HepG2 (cell line): ENCODE measurements around the gene CHDH. TPM values are rescaled to one million over a fixed set of nuclear protein-coding genes. Genes with fewer than 3 reads are reported as not detected.

Experiments used
- DR1 ChIP-seq: sonication (generic); formaldehyde crosslinking; IDR thresholded peaks from 2 replicates; pipeline ENCODE4 v1.8.0; 2021; ENCODE audit warnings: mild to moderate bottlenecking, missing genetic modification reagents, inconsistent platforms
- FOSL1 ChIP-seq: sonication (generic); formaldehyde crosslinking; IDR thresholded peaks from 2 replicates; pipeline ENCODE4 v1.9.0; 2021; ENCODE audit warnings: missing genetic modification reagents, borderline replicate concordance
- HDAC1 ChIP-seq: sonication (generic); formaldehyde crosslinking; IDR thresholded peaks from 2 replicates; pipeline ENCODE4 v1.5.1; 2020; ENCODE audit warnings: mild to moderate bottlenecking, missing genetic modification reagents
- HOXD1 ChIP-seq: sonication (generic); formaldehyde crosslinking; IDR thresholded peaks from 2 replicates; pipeline ENCODE4 v1.5.0; 2020; ENCODE audit warnings: missing genetic modification reagents
- IRF2 ChIP-seq: IDR thresholded peaks from 2 replicates; pipeline ENCODE4 v1.6.1; 2018; ENCODE audit warnings: missing genetic modification reagents, missing compliant biosample characterization
- KAT8 ChIP-seq: IDR thresholded peaks from 2 replicates; pipeline ENCODE4 v1.6.1; 2016; ENCODE audit warnings: missing genetic modification reagents, missing compliant biosample characterization
- MYC ChIP-seq: sonication (generic); formaldehyde crosslinking; IDR thresholded peaks from 2 replicates; pipeline ENCODE4 v1.9.0; 2021; ENCODE audit warnings: missing genetic modification reagents, borderline replicate concordance
- NFKBIZ ChIP-seq: IDR thresholded peaks from 2 replicates; pipeline ENCODE4 v1.6.1; 2018; ENCODE audit warnings: missing genetic modification reagents, missing compliant biosample characterization
- NONO ChIP-seq, 2 experiments: fragments of 450-650 bp in 1 of 2; sonication (generic) in 1 of 2; formaldehyde crosslinking in 1 of 2; IDR thresholded peaks in 1 of 2; conservative IDR thresholded peaks in 1 of 2; 2 replicates each; pipeline versions ENCODE4 v1.6.1 to v1.8.0; 2017 to 2022; ENCODE audit warnings: mild to moderate bottlenecking in 1 of 2, missing genetic modification reagents in 1 of 2, moderate library complexity in 1 of 2
- POLR2G ChIP-seq: fragments of 200-400 bp; formaldehyde crosslinking; IDR thresholded peaks from 2 replicates; pipeline ENCODE4 v1.6.1; 2018; ENCODE audit warnings: mild to moderate bottlenecking, low read depth, low read length, moderate library complexity
- SALL1 ChIP-seq: sonication (generic); formaldehyde crosslinking; IDR thresholded peaks from 2 replicates; pipeline ENCODE4 v1.8.0; 2022; ENCODE audit warnings: mild to moderate bottlenecking, missing genetic modification reagents
- SCMH1 ChIP-seq: sonication (generic); formaldehyde crosslinking; IDR thresholded peaks from 2 replicates; pipeline ENCODE4 v1.9.0; 2021; ENCODE audit warnings: missing genetic modification reagents, mild to moderate bottlenecking, borderline replicate concordance
- TFE3 ChIP-seq: IDR thresholded peaks from 2 replicates; pipeline ENCODE4 v1.6.1; 2016
- THAP8 ChIP-seq: sonication (generic); formaldehyde crosslinking; IDR thresholded peaks from 2 replicates; pipeline ENCODE4 v1.5.1; 2020; ENCODE audit warnings: missing genetic modification reagents, mild to moderate bottlenecking, borderline replicate concordance
- UBTF ChIP-seq: sonication (generic); formaldehyde crosslinking; IDR thresholded peaks from 2 replicates; pipeline ENCODE4 v1.4.0; 2020; ENCODE audit warnings: mild to moderate bottlenecking, missing genetic modification reagents
- ZFP41 ChIP-seq: sonication (generic); formaldehyde crosslinking; IDR thresholded peaks from 2 replicates; pipeline ENCODE4 v1.4.0; 2020; ENCODE audit warnings: mild to moderate bottlenecking, missing genetic modification reagents, borderline replicate concordance
- ZNF414 ChIP-seq: sonication (generic); formaldehyde crosslinking; IDR thresholded peaks from 2 replicates; pipeline ENCODE4 v1.5.0; 2020; ENCODE audit warnings: missing genetic modification reagents
- ZNF503 ChIP-seq: sonication (generic); formaldehyde crosslinking; IDR thresholded peaks from 2 replicates; pipeline ENCODE4 v1.4.0; 2020; ENCODE audit warnings: missing genetic modification reagents
- ZNF75D ChIP-seq: sonication (generic); formaldehyde crosslinking; IDR thresholded peaks from 2 replicates; pipeline ENCODE4 v1.8.1; 2023; ENCODE audit warnings: missing genetic modification reagents, mild to moderate bottlenecking, borderline replicate concordance
- ZSCAN9 ChIP-seq: IDR thresholded peaks from 2 replicates; pipeline ENCODE4 v1.6.1; 2016; ENCODE audit warnings: borderline replicate concordance
- polyA plus RNA-seq, 8 experiments: library from polyadenylated mRNA; depleted of rRNA in 3 of 8; stranded (reverse) in 7 of 8; unstranded in 1 of 8; fragments of >200 nt; fragmentation: Illumina TruSeq in 4 of 8; extraction: Trizol in 4 of 8; gene quantifications; 2 replicates each; pipeline versions ENCODE4 v1.2.1 to v1.2.3, GENCODE V29; 2011 to 2016; ENCODE audit warnings: low read depth in 4 of 8, missing spikeins in 1 of 8, mixed read lengths in 1 of 8; ENCODE audit not compliant: insufficient read depth in 1 of 8
- total RNA-seq, 5 experiments: library from RNA; depleted of rRNA; stranded (reverse); fragments of >200 nt; fragmentation: Illumina TruSeq; extraction: Trizol; gene quantifications; 2 replicates each; pipeline ENCODE4 v1.2.3, GENCODE V29; 2016; ENCODE audit warnings: low read depth in 1 of 5

The CHDH gene
- total and polyA plus RNA-seq, 2 of the 13 experiments (the other 11 are each of a cell fraction or from before 2014, with no cell fraction given): 28.1 to 48.9 TPM

- TF ChIP-seq FOSL1 (CRISPR knock-in tag) (no peak), IRF2 (CRISPR knock-in tag) (peak; percentile 86; the same call in 1 of the 2 replicates), KAT8 (CRISPR knock-in tag) (peak; percentile 91), NFKBIZ (CRISPR knock-in tag) (peak; percentile 82), SALL1 (CRISPR knock-in tag) (peak; percentile 87), ZSCAN9 (CRISPR knock-in tag) (peak; percentile 35; the same call in 1 of the 2 replicates), HDAC1 (peak; percentile 95), THAP8 (CRISPR knock-in tag) (no peak), TFE3 (CRISPR knock-in tag) (peak; percentile 11; the same call in 1 of the 2 replicates), POLR2G (peak; percentile 96), SCMH1 (CRISPR knock-in tag) (no peak), ZFP41 (CRISPR knock-in tag) (no peak), DR1 (CRISPR knock-in tag) (peak; percentile 62; the same call in 1 of the 2 replicates), NONO (IDR thresholded peaks at IDR 0.05) (no peak), NONO (CRISPR knock-in tag; conservative IDR thresholded peaks at IDR 0.05) (peak; percentile 82), MYC (CRISPR knock-in tag) (peak; percentile 62; the same call in 1 of the 2 replicates), ZNF503 (no peak), ZNF414 (0 out of 2 replicates have a peak, but pooled peaks have one; percentile 47), UBTF (CRISPR knock-in tag) (peak; percentile 99), HOXD1 (no peak), ZNF75D (CRISPR knock-in tag) (0 out of 2 replicates have a peak, but pooled peaks have one; percentile 46)
Measured at GRCh38 chr3:53881691-53882593, 35.7 kb upstream of the CHDH start, which contains the start of gene ACTR8 (continued).
